PC-9 (cell line): ENCODE data around the gene SYMPK.
A peak's percentile ranks its signal among the peaks of the same experiment; 100 is the strongest.

Experiments
- CTCF ChIP-seq: fragments of 200-600 bp; sonication (generic); conservative IDR thresholded peaks from 2 replicates; pipeline ENCODE4 v1.6.1; 2017; ENCODE audit warnings: mixed run types, antibody characterized with exemption, mild to moderate bottlenecking, moderate library complexity
- EZH2 ChIP-seq: fragments of 200-600 bp; sonication (generic); IDR thresholded peaks from 2 replicates; pipeline ENCODE4 v1.8.0; 2017; ENCODE audit warnings: antibody characterized with exemption, low read depth

- TF ChIP-seq CTCF, result 0 out of 2 replicates have a peak, but pooled peaks have one; percentile 2
- TF ChIP-seq EZH2, result no peak
Measured at GRCh38 chr19:45886427-45887199, 23.7 kb upstream of the SYMPK start.
